LoVo (cell line): Measurements from ENCODE around the gene TMCC2.
"Not testable (repeated sequence)": the region's sequence is repeated elsewhere in the genome, so short reads cannot be mapped to it uniquely, and the experiment has no call there.

Source experiments
- DNase-seq: peaks from one replicate; pipeline ENCODE4 v3.0.0-alpha.2; 2016; ENCODE audit warnings: low spot score

TMCC2 gene

DNA sequence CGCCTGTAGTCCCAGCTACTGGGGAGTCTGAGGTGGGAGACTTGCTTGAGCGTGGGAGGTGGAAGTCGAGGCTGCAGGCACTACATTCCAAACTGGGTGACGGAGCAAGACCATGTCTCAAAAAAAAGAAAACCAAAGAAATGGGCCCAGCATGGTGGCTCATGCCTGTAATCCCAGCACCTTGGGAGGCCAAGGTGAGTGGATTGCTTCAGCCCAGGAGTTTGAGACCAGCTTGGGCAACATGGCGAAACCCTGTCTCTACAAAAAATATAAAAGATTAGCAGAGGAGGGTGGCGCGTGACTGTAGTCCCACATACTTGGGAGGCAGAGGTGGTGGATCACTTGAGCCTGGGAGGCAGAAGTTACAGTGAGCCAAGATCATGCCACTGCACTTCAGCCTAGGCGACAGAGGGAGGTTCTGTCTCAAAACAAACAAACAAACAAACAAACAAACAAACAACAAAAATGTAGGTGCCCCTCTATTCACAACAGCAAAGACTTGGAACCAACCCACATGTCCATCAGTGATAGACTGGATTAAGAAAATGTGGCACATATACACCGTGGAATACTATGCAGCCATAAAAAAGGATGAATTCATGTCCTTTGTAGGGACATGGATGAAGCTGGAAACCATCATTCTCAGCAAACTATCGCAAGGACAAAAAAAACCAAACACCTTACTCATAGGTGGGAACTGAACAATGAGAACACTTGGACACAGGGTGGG is 53.1 kb downstream of the TMCC2 start:
- not testable (repeated sequence) for DNase-seq

DNA sequence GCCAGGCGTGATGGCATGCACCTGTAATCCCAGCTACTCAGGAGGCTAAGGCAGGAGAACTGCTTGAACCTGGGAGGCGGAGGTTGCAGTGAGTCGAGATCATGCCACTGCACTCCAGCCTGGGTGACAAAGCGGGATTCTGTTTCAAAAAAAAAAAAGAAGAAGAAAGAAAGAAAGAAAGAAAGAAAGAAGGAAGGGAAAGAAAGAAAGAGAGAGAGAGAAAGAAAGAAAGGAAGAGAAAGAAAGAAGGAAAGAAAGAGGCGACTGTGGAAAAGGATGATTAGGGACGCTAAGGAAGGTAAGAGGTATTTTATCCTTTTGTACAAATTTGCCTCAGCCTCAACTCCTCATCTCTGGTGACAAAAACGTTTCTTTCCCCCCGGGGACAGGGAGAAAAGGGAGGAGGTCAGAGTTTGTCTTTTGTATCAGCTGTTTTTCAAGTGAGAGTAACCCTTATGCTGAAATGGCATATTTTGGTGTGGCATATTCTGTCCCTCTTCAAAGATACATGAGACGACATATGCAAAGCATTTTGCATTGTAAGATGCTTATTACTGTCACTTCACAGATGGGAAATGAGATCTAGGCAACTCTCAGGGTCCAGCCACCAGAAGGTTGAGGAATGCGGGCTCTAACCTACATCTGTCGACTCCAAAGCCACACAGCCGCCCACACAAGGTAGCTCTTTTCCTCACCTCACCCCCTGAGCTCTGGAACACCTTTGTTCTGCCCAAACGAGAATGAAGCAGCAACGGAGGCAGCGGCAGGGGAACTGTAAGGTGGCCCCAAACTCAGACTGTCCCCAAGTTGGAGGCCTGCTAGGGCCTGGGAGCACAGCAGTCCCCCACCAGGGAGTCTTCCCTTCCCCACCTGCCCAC is 55.8 kb downstream of the TMCC2 start:
- DNase-seq, result no peak

DNA sequence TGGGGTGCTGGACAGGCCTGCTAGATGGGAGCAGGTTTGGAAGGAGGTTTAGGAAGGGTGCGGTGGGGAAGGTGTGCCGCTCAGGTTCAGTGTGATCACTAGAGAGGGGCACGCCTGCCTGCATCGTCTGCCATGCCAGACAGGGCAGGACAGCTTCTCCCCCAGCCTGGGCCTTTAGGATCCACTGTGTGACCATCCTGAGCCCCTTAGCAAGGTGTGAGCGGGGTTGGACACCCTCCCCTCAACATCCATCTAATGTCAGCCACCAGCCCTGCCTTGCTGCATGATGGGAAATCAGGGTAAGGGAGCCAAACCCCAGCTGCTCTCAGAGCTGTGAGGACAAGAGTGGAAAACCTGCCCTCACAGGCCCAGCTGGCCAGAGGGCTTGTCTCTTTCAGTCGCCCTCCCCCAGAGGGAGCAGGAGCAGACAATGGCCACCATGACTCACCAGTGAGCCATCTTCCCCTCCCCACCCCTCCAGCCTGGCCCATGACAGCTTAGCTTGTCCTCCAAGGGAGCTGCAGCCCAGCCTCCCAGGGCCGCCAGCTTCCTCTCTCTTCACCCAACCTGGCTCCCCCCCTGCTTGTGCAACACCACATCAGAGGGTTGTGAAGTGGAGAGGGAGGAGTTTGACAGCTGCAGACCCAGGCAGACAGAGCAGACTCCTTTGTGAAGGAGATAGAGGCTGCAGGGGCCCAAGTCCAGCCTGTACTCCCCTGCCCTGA is 56.8 kb downstream of the TMCC2 start:
- peak; percentile 85 for DNase-seq

DNA sequence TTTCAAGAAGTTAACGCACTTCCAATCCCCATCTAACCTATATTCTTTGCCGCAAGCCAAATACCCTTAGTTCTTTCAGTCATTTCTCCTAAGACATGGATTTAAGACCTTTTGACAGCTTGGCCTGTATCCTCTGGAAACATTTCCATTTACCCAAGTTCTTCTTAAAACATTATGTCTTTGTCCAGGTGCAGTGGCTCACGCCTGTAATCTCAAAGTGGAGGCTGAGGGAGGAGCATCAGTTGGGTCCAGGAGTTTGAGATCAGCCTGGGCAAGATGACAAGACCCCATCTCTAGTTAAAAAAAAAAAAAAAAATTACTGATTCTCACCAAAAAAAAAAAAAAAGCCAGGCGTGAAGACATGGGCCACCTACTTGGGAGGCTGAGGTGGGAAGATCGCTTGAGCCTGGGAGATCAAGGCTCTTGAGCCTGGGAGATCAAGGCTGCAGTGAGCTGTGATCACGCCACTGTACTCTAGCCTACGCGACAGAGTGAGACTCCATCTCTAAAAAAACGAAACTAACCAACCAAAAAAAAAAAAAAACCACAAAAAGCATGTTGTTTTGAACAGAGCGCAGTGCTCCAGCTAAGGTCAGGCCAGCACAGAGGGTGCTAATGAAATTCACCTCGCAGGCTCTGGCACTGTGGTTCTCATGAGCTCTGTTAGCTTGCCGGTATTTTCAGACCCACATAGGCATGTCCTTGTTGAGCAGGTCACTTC is 57.8 kb downstream of the TMCC2 start:
- no peak for DNase-seq

DNA sequence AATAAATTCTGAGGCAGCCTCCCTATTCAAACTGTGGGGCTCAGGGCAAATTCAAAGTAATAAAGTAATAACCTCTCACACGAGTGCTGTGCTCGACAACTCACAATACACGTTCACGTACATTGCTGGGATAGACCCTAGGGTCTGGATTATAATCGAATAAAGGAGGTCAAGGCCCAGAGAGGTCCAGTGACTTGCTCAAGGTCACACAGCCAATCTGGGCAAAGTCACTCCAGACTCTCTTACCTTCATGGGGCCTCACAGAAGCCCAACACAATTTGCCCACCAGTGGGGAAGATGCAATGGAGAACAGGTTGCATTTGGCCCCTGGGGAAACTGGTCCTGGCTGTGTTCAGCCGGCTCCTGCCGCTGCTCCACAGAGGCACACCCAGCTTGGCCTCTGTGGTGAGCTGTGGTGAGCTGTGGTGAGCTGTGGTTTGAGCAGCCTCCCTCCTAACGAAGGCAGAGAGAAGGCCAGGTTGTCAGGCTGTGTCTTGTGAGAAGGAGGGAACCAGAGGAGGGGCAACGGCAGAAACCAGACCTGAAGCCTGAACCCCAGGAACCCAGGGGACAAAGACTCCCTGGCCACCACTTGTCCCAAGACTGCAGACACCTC is 58.7 kb downstream of the TMCC2 start:
- DNase-seq, result no peak

DNA sequence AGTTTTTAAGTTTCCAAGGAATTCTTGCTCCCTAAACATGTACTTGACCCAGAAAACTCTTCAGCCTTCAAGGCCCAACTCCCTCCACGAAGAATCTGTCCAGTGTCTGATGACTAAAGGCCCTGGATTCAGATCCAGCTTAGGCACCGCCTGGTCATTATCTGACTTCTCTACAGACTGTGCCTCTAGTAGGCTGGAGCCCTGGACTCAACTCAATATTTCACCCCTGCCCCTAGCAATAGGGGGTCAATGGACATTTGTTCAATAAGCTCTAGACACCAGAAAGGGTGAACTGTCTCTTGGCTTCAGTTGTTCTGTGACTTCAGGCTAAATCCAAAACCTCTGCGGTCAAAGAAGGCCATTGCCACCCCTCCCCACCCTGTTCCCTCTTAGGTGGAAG is 59.3 kb downstream of the TMCC2 start:
- DNase-seq, result no peak

DNA sequence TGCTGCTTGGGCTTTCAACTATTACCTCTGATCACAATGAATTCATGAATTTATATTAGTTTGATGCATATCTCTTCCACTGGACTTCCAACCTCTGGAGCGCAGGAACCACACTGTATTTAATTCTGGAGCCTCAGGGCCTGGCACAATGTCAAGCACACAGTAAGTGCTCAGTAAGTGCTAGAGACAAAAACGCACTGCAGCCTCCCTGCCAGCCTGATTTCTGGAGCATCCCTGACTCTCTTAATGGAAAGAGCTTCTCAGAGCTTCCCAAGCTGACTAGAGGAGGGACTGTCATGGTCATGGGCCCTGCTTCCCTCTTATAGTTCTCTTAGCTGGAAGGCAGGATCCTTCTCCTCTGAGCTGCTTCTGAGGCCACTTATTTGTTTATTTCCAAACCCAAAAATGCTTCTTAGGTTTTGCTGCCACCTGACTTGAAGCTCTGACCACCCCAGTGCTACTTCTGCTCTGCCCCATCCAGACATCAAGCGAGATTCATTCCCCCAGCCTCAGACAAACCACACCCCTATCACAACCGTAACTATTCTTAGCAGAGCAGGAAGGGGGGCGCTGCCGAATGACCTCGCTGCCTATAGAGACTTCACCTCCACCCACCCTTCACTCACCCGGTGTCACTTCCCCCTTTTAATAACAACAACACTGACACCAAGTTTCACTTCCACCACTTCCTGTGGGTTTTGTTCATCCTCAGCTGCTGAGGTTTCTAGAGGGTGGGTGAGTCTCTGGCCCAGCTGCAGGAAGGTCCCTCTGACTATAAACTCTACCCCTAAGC is 60.2 kb downstream of the TMCC2 start:
- DNase-seq, result no peak

DNA sequence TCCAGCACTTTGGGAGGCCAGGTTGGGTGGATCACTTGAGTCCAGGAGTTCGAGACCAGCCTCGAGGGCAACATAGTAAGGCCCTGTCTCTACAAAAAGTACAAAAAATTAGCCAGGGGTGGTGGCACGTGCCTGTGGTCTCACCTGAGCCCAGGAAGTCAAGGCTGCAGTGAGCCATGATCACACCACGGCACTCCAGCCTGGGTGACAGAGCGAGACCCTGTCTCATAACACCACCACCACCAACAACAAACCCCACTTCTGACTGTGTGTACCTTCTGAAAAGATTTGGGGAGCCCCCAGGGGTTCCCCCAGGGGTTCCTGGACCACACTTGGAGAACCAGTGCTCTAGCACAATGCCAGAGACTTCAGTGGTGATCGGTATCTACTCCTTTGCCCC is 63.9 kb downstream of the TMCC2 start:
- DNase-seq, result no peak

DNA sequence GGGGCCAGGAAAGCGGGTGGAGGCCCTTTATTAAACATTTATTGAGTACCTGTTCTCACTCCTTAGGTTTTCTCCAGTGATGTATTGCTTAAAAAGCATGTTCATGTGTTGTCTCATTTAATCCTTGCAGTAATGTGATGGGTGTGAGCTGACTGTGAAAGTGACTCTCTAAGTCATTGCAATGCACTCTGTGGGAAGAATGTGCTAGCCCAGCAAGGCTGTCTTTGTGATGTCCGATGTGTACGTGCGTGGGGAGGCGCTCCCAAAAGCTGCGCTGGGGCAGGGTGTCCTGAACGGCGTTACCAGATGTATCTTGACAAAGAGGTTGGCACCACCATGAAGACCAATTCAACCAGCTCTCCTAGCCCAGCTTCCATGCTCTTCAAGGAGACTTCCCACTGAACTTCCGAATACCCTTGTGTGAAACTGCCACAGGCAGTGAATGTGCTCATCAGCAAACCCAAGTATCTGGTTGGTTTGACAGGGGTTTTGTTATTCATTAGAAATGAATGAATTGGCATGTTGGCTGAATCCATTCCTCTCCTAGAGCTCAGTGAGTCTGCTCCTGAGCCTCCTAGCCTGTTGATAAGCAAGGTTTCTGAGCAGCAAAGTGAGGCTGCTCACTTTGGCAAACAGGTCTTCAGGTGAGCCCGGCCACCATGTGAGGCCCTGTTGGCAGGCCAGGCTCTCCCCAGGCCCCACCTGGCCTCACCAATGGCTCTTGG is 65.8 kb downstream of the TMCC2 start:
- no peak for DNase-seq

DNA sequence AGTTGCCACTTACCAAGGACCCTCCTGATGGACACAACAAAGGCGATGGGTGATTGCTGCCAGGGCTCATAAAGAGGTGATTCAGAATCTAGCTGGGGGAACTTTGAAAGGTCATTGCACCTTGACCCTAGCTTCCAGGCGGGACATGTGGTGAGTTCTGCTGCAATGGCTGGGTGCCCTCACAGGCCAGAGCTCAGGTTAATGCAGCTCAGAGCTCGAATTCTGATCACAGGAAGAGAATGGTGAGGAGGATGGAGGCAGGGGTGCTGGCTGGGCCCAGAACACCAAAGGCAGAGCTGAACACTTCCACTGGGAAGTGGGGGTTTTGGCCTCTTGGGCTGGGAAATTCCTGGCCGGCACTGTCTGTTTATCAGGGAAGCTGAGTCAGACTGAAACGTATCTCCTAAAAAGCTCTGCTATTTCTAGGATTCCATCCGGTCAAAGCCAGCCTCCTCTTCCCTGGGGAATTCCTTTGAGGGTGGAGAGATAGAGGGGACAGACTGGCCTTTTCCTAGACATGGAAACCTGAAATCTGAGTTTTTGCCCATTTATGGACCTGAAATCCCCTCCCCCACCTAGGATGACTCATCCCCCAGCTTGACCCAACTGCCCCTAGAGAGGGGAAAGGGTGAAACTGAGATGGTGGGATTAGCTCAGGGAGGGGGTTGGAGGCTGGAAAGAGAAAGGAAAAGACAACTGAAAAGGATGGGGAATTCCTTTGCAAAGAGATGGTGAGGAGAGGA is 66.6 kb downstream of the TMCC2 start:
- peak; percentile 36 for DNase-seq

DNA sequence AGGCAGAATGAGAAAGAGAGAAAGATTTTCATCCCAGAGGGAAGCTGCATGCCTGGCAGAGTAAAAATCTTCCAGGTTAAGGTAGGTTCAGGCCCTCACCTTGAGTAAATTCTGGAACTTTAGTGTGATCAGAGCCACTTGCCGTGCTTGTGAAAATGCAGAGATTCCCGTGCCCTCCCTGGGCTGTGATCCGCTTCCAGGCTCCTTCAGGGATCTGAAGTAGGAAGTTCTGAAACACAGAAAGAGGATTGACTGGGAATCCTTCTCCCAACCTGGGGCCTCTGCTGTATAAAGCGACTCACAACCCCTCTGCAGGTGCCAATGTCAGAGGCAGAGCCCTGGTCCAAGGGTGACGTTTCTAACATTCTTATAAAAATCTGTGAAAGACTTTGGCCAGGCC is 67.2 kb downstream of the TMCC2 start:
- DNase-seq, result no peak

DNA sequence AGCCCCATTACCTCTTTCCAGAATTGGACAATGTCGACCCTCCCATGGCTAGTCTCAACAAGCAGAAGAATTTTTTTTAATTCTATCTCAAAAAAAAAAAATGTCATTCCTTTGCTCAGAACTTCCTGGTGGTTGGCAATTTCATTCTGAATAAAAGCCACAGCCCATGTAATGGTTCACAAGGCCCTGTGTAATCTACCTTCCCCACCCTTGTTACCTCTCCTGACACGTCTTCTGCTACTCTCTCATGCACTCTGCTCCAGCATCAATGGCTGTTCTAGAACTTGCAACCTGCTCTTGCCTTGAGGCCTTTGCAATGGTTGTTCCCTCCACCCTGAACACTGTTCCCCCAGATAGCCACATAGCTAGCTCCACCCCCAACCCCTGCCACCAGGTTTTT is 68.4 kb downstream of the TMCC2 start:
- no peak for DNase-seq

DNA sequence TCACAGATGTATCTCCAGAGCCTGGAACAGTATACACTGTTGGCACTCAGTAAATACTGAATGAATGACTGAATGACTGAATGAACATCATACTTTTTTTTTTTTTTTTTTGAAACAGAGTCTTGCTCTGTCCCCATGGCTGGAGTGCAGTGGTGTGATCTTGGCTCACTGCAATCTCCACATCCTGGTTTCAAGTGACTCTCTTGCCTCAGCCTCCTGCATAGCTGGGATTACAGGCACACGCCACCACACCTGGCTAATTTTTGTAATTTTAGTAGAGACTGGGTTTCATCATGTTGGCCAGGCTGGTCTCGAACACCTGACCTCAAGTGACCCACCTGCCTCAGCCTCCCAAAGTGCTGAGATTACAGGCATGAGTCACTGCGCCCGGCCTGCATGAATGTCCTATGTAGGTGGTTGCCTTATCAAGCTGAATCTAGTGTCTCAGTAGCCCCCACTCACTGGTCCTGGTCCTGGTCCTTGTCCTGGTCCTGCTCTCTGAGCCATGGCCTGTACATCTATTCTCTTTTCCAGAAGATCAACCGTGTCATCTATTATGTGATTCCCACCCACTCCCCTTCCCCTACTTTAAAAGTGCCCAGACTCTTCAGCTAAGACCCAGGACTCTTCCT is 69.9 kb downstream of the TMCC2 start:
- DNase-seq, result not testable (repeated sequence)

DNA sequence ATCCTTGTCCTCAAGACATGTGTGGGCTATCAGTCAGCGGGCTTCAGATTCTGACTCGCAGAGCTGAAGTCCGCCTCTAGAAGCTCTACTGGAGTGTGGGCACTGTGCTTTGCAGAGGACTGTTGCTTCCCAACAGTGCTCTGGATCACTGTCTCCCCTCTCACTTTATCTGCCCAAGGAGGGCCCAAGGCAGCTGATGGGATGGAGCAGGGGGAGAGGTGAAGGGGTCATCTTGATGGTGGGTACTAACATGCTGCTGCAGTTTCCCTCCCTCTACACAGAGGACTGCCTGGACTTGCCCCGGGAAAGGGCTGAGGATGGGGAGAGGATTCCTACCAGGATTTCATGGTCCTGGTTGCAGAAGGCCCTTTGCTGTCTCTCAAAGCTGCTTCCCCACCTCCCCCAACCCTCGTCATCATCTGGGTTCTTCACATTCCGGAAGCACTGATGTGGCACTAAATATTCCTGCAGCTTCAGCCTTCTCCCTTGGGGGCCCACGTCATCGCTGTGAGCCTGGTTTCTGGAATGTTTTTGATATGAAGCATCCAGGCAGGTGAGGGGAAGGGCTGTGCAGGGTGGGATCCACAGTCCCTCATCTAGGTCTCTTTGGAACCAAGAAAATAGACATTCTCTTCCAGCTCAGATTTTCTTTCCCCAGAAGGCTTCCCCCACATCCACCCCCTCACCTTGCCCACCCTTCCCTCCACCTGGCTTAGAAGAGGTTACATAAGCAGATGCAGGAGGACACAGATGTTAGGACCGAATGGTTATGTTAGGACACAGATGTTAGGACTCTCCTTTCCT is 70.6 kb downstream of the TMCC2 start:
- peak; percentile 61 for DNase-seq

DNA sequence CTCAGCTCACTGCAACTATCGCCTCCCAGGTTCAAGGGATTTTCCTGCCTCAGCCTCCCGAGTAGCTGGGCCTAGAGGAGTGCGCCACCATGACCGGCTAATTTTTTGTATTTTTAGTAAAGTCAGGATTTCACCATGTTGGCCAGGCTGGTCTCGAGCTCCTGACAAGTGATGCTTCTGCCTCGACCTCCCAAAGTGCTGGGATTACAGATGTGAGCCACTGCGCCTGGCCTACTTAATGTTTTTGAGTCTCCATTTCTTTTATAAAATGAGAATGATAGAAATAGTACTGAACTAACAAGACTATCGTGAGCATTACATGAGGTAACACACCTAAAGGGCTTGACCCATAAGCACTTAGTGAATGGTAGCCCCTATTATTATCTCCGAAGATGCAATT is 72.4 kb downstream of the TMCC2 start:
- DNase-seq, result no peak

DNA sequence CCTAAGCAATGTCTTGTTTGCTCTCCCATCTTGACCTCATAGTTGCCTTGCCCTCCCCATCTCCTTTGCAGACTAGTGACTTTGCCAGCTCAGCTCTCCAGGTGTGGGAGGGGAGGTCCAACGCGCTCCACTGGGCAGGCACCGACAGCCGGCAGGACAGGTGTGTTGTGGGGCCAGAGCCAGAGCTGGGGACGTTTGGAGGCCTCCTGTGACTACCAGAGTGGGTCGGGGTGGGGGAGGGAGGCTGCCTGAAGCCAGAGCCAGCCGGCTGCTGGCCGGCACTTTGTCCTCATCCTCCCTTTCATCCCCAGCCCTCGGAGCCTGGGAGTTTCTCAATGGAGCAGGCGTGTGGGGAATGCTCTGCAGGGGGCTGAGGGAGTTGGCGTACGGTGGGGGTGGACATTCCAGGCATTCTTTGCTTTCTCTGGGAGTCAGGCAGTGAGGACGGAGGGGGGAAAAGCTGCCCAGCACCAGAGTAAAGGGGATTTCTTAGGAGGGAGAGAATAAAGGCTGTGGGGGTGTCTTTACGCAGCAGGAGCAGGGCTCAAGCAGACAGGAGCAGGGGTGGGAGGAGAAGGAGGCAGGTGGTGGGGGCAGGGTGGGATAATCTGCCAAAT is 73.6 kb downstream of the TMCC2 start:
- DNase-seq, result peak; percentile 54

DNA sequence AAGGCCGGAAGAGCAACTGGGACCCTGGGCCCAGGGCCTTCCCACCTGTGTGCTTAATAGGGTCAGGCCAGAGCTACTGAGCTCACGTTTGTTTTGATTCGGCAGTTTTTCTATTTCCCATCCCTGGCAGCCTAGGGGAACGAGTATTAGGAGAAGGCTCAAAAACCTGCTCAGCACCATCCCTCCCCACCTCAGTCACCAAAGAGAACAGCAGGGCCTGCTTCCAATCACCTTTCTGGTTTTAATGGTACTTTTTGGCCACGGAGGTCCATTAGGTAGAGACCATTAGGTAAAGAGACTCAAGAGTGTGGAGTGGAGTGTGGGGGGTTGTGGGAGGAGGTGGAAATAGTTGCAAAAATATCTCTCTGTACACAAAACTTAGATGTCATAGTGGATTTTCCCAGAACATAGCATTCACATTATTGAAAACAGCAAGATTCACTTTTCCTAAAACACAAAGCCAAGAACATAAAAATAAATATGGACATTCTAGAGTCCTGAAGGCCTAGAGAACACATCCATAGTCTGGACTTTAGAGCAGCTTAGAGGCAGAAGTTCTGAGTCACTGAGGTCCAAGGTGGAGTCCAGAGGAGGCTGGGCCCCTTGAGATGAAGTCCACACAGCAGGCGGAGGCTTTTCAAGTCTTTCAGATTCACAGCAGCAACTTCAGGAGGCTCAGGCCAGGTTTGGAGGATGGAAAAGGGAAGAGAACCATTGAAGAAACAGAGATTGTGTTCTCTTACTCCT is 74.3 kb downstream of the TMCC2 start:
- DNase-seq, result no peak
